ENCODE measurements around the gene DSCAM.

Gene DSCAM

GRCh38 chr21:40672602-40673001 is 174.4 kb downstream of the DSCAM start:
- TF ChIP-seq, protein P1, sequence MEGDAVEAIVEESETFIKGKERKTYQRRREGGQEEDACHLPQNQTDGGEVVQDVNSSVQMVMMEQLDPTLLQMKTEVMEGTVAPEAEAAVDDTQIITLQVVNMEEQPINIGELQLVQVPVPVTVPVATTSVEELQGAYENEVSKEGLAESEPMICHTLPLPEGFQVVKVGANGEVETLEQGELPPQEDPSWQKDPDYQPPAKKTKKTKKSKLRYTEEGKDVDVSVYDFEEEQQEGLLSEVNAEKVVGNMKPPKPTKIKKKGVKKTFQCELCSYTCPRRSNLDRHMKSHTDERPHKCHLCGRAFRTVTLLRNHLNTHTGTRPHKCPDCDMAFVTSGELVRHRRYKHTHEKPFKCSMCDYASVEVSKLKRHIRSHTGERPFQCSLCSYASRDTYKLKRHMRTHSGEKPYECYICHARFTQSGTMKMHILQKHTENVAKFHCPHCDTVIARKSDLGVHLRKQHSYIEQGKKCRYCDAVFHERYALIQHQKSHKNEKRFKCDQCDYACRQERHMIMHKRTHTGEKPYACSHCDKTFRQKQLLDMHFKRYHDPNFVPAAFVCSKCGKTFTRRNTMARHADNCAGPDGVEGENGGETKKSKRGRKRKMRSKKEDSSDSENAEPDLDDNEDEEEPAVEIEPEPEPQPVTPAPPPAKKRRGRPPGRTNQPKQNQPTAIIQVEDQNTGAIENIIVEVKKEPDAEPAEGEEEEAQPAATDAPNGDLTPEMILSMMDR (IDR thresholded peaks at IDR 0.05; ENCODE audit: control insufficient read depth, insufficient read depth, low read depth, low read length, missing control alignments), result no peak
- no peak overlapping the region for H3K4me3 ChIP-seq (ENCODE audit: control insufficient read depth, low read depth, low read length)
- no peak for DNase-seq (ENCODE audit: low read depth)

DNA sequence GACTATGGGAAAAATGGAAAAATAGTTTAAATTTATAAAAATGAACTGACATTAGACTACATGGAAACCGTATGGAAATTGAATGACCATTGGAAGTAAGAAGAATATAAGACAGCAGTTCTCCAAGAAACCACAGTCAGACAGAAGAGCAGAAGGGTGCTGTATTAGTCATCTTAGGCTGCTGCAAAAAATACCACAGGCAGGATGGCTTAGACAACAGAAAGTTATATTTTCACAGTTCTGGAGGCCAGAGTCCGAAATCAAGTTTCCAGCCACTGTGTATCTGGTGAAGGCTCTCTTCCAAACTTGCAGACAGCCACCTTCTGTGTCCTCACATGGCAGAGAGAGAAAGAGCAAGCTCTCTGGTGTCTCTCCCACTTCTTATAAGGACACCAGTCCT is 175.2 kb downstream of the DSCAM start:
- no peak overlapping the region for H3K4me3 ChIP-seq (ENCODE audit: control insufficient read depth, low read depth, low read length)
- DNase-seq (ENCODE audit: low read depth), result no peak

DNA sequence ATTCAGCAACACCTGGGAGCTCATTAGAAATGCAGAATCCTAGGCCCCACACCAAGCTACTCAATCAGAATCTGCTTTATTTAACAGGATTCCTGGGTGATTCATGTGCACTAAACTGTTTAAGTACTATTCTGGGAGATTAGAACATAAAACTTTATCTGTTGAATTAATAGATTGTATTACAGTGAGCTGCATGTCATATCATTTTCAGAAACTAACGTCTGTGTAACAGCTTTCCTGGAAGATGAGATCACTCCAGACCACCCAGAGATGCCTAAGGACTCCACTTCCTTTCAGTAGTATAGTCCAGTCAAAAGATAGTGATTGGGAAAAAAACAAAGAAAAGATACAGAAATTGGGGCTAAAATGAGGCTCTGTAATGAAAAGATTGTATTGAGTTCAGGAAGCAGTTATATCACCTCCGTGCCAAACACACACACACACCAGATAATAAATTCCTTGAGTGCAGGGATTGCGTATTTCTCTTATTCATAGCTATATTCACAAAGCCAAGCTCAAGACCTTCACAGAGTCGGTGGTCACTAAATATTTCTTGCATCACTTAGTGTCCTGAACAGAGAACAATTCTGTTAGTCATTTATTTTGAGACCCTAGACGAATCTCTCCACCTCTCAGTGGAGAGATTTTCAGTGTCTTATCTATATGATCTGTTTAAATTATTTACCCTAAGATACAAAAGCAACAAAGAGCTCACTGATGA is 178.2 kb downstream of the DSCAM start:
- DNase-seq (ENCODE audit: low read depth), result no peak
- no peak overlapping the region for H3K4me3 ChIP-seq (ENCODE audit: control insufficient read depth, low read depth, low read length)
- TF ChIP-seq, protein P1 (IDR thresholded peaks at IDR 0.05; ENCODE audit: control insufficient read depth, insufficient read depth, low read depth, low read length, missing control alignments), result no peak

More for the DNA sequence above, 175.2 kb downstream of the DSCAM start:
- TF ChIP-seq, protein P1 (IDR thresholded peaks at IDR 0.05; ENCODE audit: control insufficient read depth, insufficient read depth, low read depth, low read length, missing control alignments), result no peak

GRCh38 chr21:40667967-40668366 is 179.0 kb downstream of the DSCAM start:
- TF ChIP-seq, protein P1 (IDR thresholded peaks at IDR 0.05; ENCODE audit: control insufficient read depth, insufficient read depth, low read depth, low read length, missing control alignments), result no peak
- H3K4me3 ChIP-seq (ENCODE audit: control insufficient read depth, low read depth, low read length), result no peak overlapping the region
- DNase-seq (ENCODE audit: low read depth), result no peak

- no peak overlapping the region for H3K4me3 ChIP-seq (ENCODE audit: control insufficient read depth, low read depth, low read length)
- DNase-seq (ENCODE audit: low read depth), result no peak
- TF ChIP-seq, protein P1 (IDR thresholded peaks at IDR 0.05; ENCODE audit: control insufficient read depth, insufficient read depth, low read depth, low read length, missing control alignments), result no peak
Observed at GRCh38 chr21:40662889-40663288, 184.1 kb downstream of the DSCAM start.

GRCh38 chr21:40660461-40660860 is 186.5 kb downstream of the DSCAM start:
- no peak for DNase-seq (ENCODE audit: low read depth)
- TF ChIP-seq, protein P1 (IDR thresholded peaks at IDR 0.05; ENCODE audit: control insufficient read depth, insufficient read depth, low read depth, low read length, missing control alignments), result no peak
- H3K4me3 ChIP-seq (ENCODE audit: control insufficient read depth, low read depth, low read length), result no peak overlapping the region
